Type B pancreatic cell (in vitro differentiated cells): ENCODE measurements around the gene FAIM2. TPM values are rescaled to one million over a fixed set of nuclear protein-coding genes. Genes with fewer than 3 reads are reported as not detected.

Experiments used
- DNase-seq: peaks from one replicate; pipeline ENCODE4 v3.0.0; 2021; ENCODE audit warnings: mixed read lengths; ENCODE audit not compliant: unreplicated experiment; ENCODE audit errors: extremely low spot score
- H3K27ac Mint-ChIP-seq: 2 replicates; pipeline ENCODE4 v1.8.0; 2021; ENCODE audit warnings: mild to moderate bottlenecking, mixed read lengths
- H3K27me3 Mint-ChIP-seq: 2 replicates; pipeline ENCODE4 v1.8.0; 2021; ENCODE audit warnings: mixed read lengths
- H3K36me3 Mint-ChIP-seq: 2 replicates; pipeline ENCODE4 v1.8.0; 2021; ENCODE audit warnings: mixed read lengths
- H3K4me1 Mint-ChIP-seq: one replicate; pipeline ENCODE4 v1.8.0; 2021; ENCODE audit warnings: mixed read lengths; ENCODE audit not compliant: unreplicated experiment
- H3K4me3 Mint-ChIP-seq: 2 replicates; pipeline ENCODE4 v1.8.0; 2021; ENCODE audit warnings: mild to moderate bottlenecking, mixed read lengths
- H3K9me3 Mint-ChIP-seq: 2 replicates; pipeline ENCODE4 v1.8.0; 2021; ENCODE audit warnings: mixed read lengths
- total RNA-seq: library from RNA; stranded (reverse); gene quantifications from 2 replicates; pipeline ENCODE4 v1.2.1, GENCODE V29; 2021; ENCODE audit warnings: low replicate concordance
- TF ChIP-seq, protein P1 (sequence below): fragments of 200-600 bp; sonication (generic); conservative IDR thresholded peaks from 2 replicates; pipeline ENCODE4 v1.5.0; 2021; ENCODE audit warnings: antibody characterized with exemption, mild to moderate bottlenecking

Gene FAIM2
- total RNA-seq, 1 donor from 2014 or later, result 1.7 TPM

DNA sequence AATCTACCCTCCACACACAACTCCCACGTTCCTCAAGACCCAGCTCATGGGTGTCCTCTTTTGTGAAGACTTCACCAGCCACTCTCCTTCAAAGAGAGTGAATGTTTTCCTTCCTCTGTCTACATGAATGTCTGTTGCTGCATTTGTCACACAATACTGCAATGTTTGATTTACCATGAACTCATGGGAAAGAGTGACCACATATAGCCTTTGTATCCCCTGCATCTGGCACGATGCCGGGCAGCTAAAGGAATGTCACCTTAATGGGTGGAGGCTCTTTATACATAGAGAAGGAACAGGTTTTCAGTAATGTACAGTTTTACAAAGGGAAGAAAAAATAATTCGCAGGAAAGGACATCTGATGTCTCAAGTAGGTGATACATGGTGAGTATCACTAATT, 48.7 kb downstream of the FAIM2 start:
- TF ChIP-seq, protein P1, sequence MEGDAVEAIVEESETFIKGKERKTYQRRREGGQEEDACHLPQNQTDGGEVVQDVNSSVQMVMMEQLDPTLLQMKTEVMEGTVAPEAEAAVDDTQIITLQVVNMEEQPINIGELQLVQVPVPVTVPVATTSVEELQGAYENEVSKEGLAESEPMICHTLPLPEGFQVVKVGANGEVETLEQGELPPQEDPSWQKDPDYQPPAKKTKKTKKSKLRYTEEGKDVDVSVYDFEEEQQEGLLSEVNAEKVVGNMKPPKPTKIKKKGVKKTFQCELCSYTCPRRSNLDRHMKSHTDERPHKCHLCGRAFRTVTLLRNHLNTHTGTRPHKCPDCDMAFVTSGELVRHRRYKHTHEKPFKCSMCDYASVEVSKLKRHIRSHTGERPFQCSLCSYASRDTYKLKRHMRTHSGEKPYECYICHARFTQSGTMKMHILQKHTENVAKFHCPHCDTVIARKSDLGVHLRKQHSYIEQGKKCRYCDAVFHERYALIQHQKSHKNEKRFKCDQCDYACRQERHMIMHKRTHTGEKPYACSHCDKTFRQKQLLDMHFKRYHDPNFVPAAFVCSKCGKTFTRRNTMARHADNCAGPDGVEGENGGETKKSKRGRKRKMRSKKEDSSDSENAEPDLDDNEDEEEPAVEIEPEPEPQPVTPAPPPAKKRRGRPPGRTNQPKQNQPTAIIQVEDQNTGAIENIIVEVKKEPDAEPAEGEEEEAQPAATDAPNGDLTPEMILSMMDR, result no peak
- no peaks in the 10 kb centered on the region for H3K4me1 Mint-ChIP-seq
- H3K4me3 Mint-ChIP-seq, result no peak overlapping the region
- peaks cover 59% of the 10 kb centered on the region for H3K27me3 Mint-ChIP-seq
- no peak overlapping the region for H3K27ac Mint-ChIP-seq
- H3K36me3 Mint-ChIP-seq, result peaks cover 4% of the 10 kb centered on the region
- H3K9me3 Mint-ChIP-seq, result no peaks in the 10 kb centered on the region
- no peak for DNase-seq

DNA sequence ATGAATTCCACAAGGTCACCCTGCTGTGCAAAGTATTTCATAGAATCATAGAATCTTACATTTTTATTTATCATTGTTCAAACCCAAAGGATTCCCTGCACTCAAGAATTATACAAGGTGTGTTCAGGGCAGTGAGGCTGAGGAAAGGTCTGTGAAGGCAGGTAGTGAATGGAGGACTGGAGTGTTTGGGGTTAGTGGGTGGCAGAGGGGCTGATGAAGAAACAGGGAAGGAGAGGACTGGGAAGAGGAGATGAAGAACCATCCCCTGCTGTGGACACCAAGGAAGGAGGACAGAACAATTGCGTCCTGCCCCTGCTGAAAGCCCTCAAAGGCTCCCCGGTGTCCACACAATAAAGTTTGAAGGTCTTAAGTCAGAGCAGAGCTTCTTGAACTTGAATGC, 50.0 kb downstream of the FAIM2 start:
- TF ChIP-seq, protein P1, result no peak
- H3K9me3 Mint-ChIP-seq, result no peaks in the 10 kb centered on the region
- peaks cover 60% of the 10 kb centered on the region for H3K27me3 Mint-ChIP-seq
- H3K27ac Mint-ChIP-seq, result no peak overlapping the region
- H3K36me3 Mint-ChIP-seq, result no peaks in the 10 kb centered on the region
- H3K4me3 Mint-ChIP-seq, result no peak overlapping the region
- no peaks in the 10 kb centered on the region for H3K4me1 Mint-ChIP-seq
- DNase-seq, result no peak

DNA sequence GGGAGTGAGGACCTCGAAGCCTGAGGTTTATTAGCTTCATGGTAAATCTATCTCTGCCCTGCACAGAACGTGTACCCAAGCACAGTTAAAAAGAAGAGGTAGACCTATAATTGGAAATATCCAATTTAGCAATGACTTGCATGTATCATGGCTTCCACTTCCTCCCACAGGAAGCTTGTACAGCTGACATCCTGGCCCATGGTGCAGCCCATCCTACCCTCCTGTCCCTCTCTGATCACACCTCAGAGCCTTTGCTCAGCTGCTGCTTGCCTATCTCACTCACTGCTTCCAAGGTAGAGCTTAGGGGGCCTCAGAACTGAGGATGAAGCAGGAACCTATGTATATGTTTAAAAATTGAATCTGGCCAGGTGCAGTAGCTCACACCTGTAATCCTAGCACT, 56.5 kb downstream of the FAIM2 start:
- Mint-ChIP-seq H3K36me3 (no peaks in the 10 kb centered on the region), H3K4me1 (peaks cover 7% of the 10 kb centered on the region), H3K27ac (no peak overlapping the region), H3K9me3 (no peaks in the 10 kb centered on the region), H3K4me3 (no peak overlapping the region), H3K27me3 (peaks cover 40% of the 10 kb centered on the region)
- TF ChIP-seq, protein P1, result no peak
- DNase-seq, result no peak

- peaks cover 31% of the 10 kb centered on the region for H3K27me3 Mint-ChIP-seq
These were observed 57.7 kb downstream of the FAIM2 start for GRCh38 chr12:49846032-49846431.

GRCh38 chr12:49843876-49844437, 59.7 kb downstream of the FAIM2 start:
- Mint-ChIP-seq H3K36me3 (no peaks in the 10 kb centered on the region), H3K4me1 (peaks cover 15% of the 10 kb centered on the region), H3K27ac (peak overlapping the region; percentile 88), H3K4me3 (no peak overlapping the region), H3K27me3 (peaks cover 20% of the 10 kb centered on the region), H3K9me3 (no peaks in the 10 kb centered on the region)
- TF ChIP-seq, protein P1, result no peak
- no peak for DNase-seq

More at GRCh38 chr12:49846032-49846431, 57.7 kb downstream of the FAIM2 start:
- H3K4me1 Mint-ChIP-seq, result peaks cover 12% of the 10 kb centered on the region
- H3K9me3 Mint-ChIP-seq, result no peaks in the 10 kb centered on the region
- DNase-seq, result no peak
- H3K4me3 Mint-ChIP-seq, result no peak overlapping the region
- TF ChIP-seq, protein P1, result no peak
- H3K27ac Mint-ChIP-seq, result no peak overlapping the region
- H3K36me3 Mint-ChIP-seq, result no peaks in the 10 kb centered on the region

DNA sequence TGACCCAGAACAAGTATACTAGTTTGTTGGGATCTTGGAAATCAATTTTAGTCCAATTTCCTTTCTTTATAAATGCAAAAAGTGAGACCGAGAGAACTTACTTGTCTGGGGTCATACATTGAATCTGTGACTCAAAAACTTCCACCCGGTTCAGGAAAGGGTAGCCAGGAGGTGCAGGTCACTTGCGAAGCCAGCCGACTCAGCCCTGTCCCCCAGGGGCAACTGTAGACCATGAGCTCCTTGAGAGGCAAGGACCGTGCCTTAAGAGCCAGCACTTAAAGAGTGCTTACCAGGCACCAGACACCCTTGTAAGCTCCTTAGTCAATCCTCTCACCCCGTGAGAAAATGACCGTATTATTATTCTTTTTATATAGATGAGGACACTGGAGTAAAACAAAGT, 60.3 kb downstream of the FAIM2 start:
- peak overlapping the region; percentile 93 for H3K4me3 Mint-ChIP-seq
- peaks cover 19% of the 10 kb centered on the region for H3K4me1 Mint-ChIP-seq
- peaks cover 15% of the 10 kb centered on the region for H3K27me3 Mint-ChIP-seq
- no peaks in the 10 kb centered on the region for H3K36me3 Mint-ChIP-seq
- peak overlapping the region; percentile 88 for H3K27ac Mint-ChIP-seq
- H3K9me3 Mint-ChIP-seq, result no peaks in the 10 kb centered on the region
- no peak for DNase-seq
- TF ChIP-seq, protein P1, result no peak
